GM21515 (cell line): ENCODE results near the gene CROT.

Experiments
- ATAC-seq: cut with Tn5 transposase; IDR thresholded peaks from one replicate; pipeline ENCODE4 v1.9.1; 2021; ENCODE audit not compliant: unreplicated experiment

Gene CROT

GRCh38 chr7:87413029-87413428, 67.6 kb downstream of the CROT start:
- ATAC-seq: no peak

DNA sequence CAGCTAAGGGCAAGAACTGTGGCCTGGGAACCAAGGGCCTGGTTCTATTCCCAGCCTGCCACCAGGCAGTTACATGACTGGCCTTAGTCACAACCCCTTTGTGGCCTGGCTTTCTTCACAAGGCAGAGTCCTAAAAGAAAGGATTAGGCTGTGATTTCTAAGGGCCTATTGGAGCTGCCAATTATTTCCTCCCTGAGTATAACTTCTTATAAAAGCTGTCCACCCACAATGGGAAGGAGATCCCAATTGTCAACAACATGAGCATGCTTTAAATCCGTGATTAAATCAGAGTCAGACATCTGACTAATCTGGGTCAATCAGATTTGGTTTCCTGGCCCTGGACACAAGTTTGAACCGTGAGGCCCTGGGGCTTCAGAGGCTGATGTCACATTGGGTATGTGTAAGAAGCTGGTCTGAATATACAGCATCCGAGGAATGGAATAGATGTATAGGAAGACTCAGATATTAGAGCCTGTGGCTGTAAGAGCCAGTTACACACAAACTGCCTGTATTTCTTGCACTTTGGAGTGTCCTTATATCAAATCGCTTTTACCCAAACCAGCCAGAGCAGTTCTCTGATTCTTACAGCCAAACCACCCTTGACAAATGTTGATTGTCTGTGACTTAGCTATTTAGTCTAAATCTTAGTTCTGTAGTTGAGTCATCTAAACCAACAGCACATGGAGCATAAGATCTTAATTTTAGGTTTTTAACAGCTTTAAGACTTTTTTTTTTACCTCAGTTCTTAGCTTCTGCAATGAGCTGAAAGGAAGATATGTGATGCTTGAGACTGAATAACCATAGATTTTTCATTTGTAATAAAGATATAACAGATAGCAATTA, 68.7 kb downstream of the CROT start:
- ATAC-seq: no peak

GRCh38 chr7:87414794-87415188, 69.3 kb downstream of the CROT start:
- no peak for ATAC-seq

- peak; percentile 76 for ATAC-seq
Observed at GRCh38 chr7:87416682-87417587, 71.5 kb downstream of the CROT start.

GRCh38 chr7:87420173-87420572, 74.7 kb downstream of the CROT start:
- no peak for ATAC-seq

GRCh38 chr7:87424075-87424474, 78.6 kb downstream of the CROT start:
- ATAC-seq: no peak

DNA sequence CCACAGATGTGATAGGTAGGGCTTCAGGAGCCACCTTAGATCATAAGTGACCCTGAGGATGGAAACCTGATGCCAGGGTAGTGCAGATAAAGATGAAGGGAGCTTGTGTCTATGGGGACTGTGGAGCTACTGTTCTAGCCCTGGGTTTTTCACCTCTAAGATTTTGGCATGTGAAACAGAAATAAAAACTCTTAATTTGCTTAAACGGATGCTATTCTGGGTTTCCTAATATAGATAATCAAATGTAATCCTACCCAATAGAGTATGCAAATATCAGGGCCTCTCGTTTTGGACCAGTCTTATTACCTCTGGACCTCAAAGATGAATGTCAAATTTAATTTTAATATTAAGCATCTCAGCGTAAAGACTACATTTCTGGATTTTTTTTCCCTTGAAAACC, 80.7 kb downstream of the CROT start:
- peak; percentile 58 for ATAC-seq

DNA sequence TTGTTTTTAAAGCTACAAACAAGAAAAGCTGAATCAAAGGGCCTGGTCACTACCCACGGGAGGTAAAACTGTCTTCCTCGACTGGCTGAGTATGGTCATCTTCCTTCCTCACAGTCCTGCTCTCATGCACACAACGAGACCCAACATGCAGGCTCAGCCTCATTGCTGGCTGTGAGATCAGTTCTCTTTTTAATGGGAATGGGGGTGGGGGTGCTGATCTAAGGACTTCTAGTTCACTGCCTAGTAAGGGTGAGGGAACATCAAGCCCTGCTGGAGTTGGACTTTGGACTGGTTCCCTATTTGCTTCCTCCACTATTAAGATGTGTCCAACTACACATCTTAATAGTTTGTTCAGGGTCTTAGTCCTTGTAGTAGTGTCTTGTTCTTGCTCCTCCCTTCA, 81.8 kb downstream of the CROT start:
- no peak for ATAC-seq

DNA sequence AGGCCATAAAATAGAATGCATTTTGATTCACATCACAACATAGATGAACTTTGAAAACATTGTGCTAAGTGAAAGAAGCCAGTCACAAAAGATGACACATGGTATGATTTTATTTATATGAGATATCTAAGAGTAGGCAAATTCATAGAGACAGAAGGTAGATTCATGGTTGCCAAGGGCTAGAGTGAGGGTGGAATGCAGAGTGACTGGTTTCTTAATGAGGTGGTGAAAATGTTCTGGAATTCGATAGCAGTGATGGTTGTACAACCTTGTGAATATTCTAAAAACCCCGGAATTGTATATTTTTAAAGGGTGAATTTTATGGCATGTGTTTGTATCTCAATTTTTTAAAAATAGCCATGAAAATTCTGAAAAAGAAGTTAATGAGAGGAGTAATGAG, 87.1 kb downstream of the CROT start:
- ATAC-seq: no peak

- ATAC-seq: no peak
Observed at GRCh38 chr7:87435546-87435945, 90.1 kb downstream of the CROT start.

- ATAC-seq: peak; percentile 91
Observed at GRCh38 chr7:87445897-87446296, 100.4 kb downstream of the CROT start.

GRCh38 chr7:87447116-87447635, 101.7 kb downstream of the CROT start:
- no peak for ATAC-seq

- ATAC-seq: no peak
Observed at GRCh38 chr7:87448388-87448787, 102.9 kb downstream of the CROT start.
